ENCODE results near the gene TECPR2. TPM values are rescaled to one million over a fixed set of nuclear protein-coding genes. Genes with fewer than 3 reads are reported as not detected.

The TECPR2 gene
- total RNA-seq, 1 experiment from 2014 or later, result 9.3 TPM

- peaks cover 12% of the 10 kb centered on the region for H3K9me3 Mint-ChIP-seq (ENCODE audit: unreplicated experiment)
- BruUV-seq (replicated peaks), result no TSS peak
- DNase-seq, result no peak
- Histone ChIP-seq H3K27me3 (replicated peaks; ENCODE audit: control insufficient read depth, insufficient read depth, low read length) (no peaks in the 10 kb centered on the region; the same call in 1 of the 2 replicates), H3K4me1 (peaks cover 9% of the 10 kb centered on the region; the same call in 1 of the 2 replicates), H3K4me3 (ENCODE audit: low read depth, low read length) (no peak overlapping the region), H3K9me3 (no peaks in the 10 kb centered on the region), H3K36me3 (ENCODE audit: control insufficient read depth, insufficient read depth, low read length) (no peaks in the 10 kb centered on the region)
- POLR2A ChIA-PET, result no interaction called here
- no peaks in the 10 kb centered on the region for H3K36me3 Mint-ChIP-seq (ENCODE audit: insufficient read depth, unreplicated experiment)
- H3K27me3 Mint-ChIP-seq (ENCODE audit: insufficient read depth, unreplicated experiment), result no peaks in the 10 kb centered on the region
- H3K4me1 Mint-ChIP-seq (ENCODE audit: low read depth, unreplicated experiment), result peaks cover 14% of the 10 kb centered on the region
- no peak for TF ChIP-seq CTCF (IDR thresholded peaks at IDR 0.05; ENCODE audit: insufficient read depth in 1 of 2, low read depth in 1 of 2, low read length in 1 of 2, severe bottlenecking in 1 of 2, unreplicated experiment in 1 of 2)
- no peak overlapping the region for H3K4me3 Mint-ChIP-seq (ENCODE audit: unreplicated experiment)
- intact Hi-C loops (cut with micrococcal nuclease; ENCODE audit: unreplicated experiment), result no loop called here
- no peak overlapping the region for H3K27ac Mint-ChIP-seq (ENCODE audit: unreplicated experiment)
- CTCF ChIA-PET, result no interaction called here
Measured at GRCh38 chr14:102473559-102473958, 110.8 kb downstream of the TECPR2 start.

GRCh38 chr14:102474934-102475333 lies 112.2 kb downstream of the TECPR2 start:
- ChIA-PET POLR2A (no interaction called here), CTCF (no interaction called here)
- Mint-ChIP-seq H3K9me3 (ENCODE audit: unreplicated experiment) (no peaks in the 10 kb centered on the region), H3K27ac (ENCODE audit: unreplicated experiment) (peak overlapping the region; percentile 15), H3K27me3 (ENCODE audit: insufficient read depth, unreplicated experiment) (no peaks in the 10 kb centered on the region), H3K36me3 (ENCODE audit: insufficient read depth, unreplicated experiment) (no peaks in the 10 kb centered on the region), H3K4me1 (ENCODE audit: low read depth, unreplicated experiment) (peaks cover 2% of the 10 kb centered on the region), H3K4me3 (ENCODE audit: unreplicated experiment) (no peak overlapping the region)
- no peak for TF ChIP-seq CTCF (IDR thresholded peaks at IDR 0.05; ENCODE audit: insufficient read depth in 1 of 2, low read depth in 1 of 2, low read length in 1 of 2, severe bottlenecking in 1 of 2, unreplicated experiment in 1 of 2)
- intact Hi-C loops (cut with micrococcal nuclease; ENCODE audit: unreplicated experiment), result no loop called here
- Histone ChIP-seq H3K27me3 (replicated peaks; ENCODE audit: control insufficient read depth, insufficient read depth, low read length) (no peaks in the 10 kb centered on the region; the same call in 1 of the 2 replicates), H3K9me3 (no peaks in the 10 kb centered on the region), H3K4me1 (peaks cover under 1% of the 10 kb centered on the region; the same call in 1 of the 2 replicates), H3K4me3 (ENCODE audit: low read depth, low read length) (no peak overlapping the region), H3K36me3 (ENCODE audit: control insufficient read depth, insufficient read depth, low read length) (no peaks in the 10 kb centered on the region)
- DNase-seq, result no peak
- no TSS peak for BruUV-seq (replicated peaks)

- Mint-ChIP-seq H3K27me3 (ENCODE audit: insufficient read depth, unreplicated experiment) (no peaks in the 10 kb centered on the region), H3K27ac (ENCODE audit: unreplicated experiment) (no peak overlapping the region), H3K36me3 (ENCODE audit: insufficient read depth, unreplicated experiment) (peaks cover 6% of the 10 kb centered on the region), H3K4me1 (ENCODE audit: low read depth, unreplicated experiment) (peaks cover 7% of the 10 kb centered on the region), H3K4me3 (ENCODE audit: unreplicated experiment) (no peak overlapping the region), H3K9me3 (ENCODE audit: unreplicated experiment) (peaks cover 10% of the 10 kb centered on the region)
- DNase-seq, result no peak
- no TSS peak for BruUV-seq (replicated peaks)
- Histone ChIP-seq H3K27me3 (replicated peaks; ENCODE audit: control insufficient read depth, insufficient read depth, low read length) (no peaks in the 10 kb centered on the region; the same call in 1 of the 2 replicates), H3K9me3 (no peaks in the 10 kb centered on the region), H3K4me3 (ENCODE audit: low read depth, low read length) (no peak overlapping the region), H3K4me1 (peaks cover 3% of the 10 kb centered on the region; the same call in 1 of the 2 replicates), H3K36me3 (ENCODE audit: control insufficient read depth, insufficient read depth, low read length) (no peaks in the 10 kb centered on the region)
- CTCF ChIA-PET, result interaction anchor here (1.0 kb wide), 1 partner anchor 19 kb away, joined by 3 read pairs; no protein-coding TSS in a partner anchor
- TF ChIP-seq CTCF (IDR thresholded peaks at IDR 0.05; ENCODE audit: insufficient read depth in 1 of 2, low read depth in 1 of 2, low read length in 1 of 2, severe bottlenecking in 1 of 2, unreplicated experiment in 1 of 2), result no peak
- POLR2A ChIA-PET, result no interaction called here
- intact Hi-C loops (cut with micrococcal nuclease; ENCODE audit: unreplicated experiment), result no loop called here
Measured at GRCh38 chr14:102479107-102479506, 116.4 kb downstream of the TECPR2 start.

Measured in Caco-2 (cell line).